Measurements from ENCODE around the gene MBLAC1.

The MBLAC1 gene

DNA sequence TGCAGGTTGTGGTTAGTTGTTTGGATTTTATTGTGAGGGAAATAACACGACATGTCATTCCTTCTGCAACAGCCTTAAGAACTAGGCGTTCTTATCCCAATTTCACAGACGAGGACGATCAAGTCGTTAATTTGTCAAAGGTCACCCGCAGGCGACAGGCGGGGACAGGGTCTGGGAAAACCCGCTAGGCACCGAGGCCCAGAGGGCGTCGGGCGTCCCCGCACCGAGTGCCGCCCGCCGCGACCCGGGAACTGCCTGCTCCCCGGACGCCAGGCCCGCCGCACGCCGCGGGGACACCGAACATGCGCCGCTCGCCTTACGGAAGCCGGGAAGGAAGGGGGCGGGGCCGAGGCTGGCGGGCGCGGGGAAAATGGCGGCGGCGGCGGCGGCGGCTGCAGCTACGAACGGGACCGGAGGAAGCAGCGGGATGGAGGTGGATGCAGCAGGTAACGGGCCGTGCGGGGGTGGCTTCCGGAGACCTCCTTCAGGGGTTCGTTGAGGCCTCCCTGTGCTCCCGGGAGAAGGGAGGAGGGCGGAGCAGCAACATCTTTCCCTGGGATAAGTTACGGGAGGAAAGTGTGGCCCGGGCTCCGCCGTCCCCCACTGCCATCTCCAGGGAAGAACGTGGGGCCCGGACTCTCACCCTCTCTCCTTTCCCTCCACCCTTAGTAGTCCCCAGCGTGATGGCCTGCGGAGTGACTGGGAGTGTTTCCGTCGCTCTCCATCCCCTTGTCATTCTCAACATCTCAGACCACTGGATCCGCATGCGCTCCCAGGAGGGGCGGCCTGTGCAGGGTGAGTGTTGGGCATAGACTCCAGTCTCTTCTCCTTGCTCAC, 37.9 kb upstream of the MBLAC1 start, which contains the start of gene COPS6:
COPS6 (plus strand) TSS at position 349 of the 837 bp plus-strand sequence; CDS start at position 371, 22 bp downstream.
- Histone ChIP-seq H3K27me3 (ENCODE audit: insufficient read depth, low read length, poor library complexity) (no peaks in the 10 kb centered on the region), H2AFZ (ENCODE audit: low read depth, low read length) (peak within 1 kb of the TSS; percentile 81), H3K9me3 (ENCODE audit: insufficient read depth, low read length, severe bottlenecking) (no peaks in the 10 kb centered on the region), H4K20me1 (ENCODE audit: insufficient read depth, low read length) (peaks cover 28% of the 10 kb centered on the region), H3K36me3 (ENCODE audit: insufficient read depth, low read length) (peaks cover 37% of the 10 kb centered on the region), H3K27ac (ENCODE audit: low read length) (peak within 1 kb of the TSS; percentile 88), H3K4me2 (ENCODE audit: insufficient read depth, low read length) (peak within 1 kb of the TSS; percentile 88), H3K4me3 (ENCODE audit: low read depth in 1 of 2, low read length in 2 of 2) (peak within 1 kb of the TSS; percentile 50 to 96), H3K4me1 (ENCODE audit: insufficient read depth, low read length) (peaks cover 33% of the 10 kb centered on the region), H3K79me2 (ENCODE audit: insufficient read depth, low read length) (peaks cover 33% of the 10 kb centered on the region), H3K9ac (ENCODE audit: low read depth, low read length) (peak within 1 kb of the TSS; percentile 85)
- TF ChIP-seq, protein P1, sequence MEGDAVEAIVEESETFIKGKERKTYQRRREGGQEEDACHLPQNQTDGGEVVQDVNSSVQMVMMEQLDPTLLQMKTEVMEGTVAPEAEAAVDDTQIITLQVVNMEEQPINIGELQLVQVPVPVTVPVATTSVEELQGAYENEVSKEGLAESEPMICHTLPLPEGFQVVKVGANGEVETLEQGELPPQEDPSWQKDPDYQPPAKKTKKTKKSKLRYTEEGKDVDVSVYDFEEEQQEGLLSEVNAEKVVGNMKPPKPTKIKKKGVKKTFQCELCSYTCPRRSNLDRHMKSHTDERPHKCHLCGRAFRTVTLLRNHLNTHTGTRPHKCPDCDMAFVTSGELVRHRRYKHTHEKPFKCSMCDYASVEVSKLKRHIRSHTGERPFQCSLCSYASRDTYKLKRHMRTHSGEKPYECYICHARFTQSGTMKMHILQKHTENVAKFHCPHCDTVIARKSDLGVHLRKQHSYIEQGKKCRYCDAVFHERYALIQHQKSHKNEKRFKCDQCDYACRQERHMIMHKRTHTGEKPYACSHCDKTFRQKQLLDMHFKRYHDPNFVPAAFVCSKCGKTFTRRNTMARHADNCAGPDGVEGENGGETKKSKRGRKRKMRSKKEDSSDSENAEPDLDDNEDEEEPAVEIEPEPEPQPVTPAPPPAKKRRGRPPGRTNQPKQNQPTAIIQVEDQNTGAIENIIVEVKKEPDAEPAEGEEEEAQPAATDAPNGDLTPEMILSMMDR (IDR thresholded peaks at IDR 0.05; ENCODE audit: borderline replicate concordance, extremely low read depth, low read length, poor library complexity, severe bottlenecking): no peak
- no peak for TF ChIP-seq EZH2 (IDR thresholded peaks at IDR 0.05; ENCODE audit: borderline replicate concordance, low read depth, low read length, severe bottlenecking)
- ATAC-seq (ENCODE audit: insufficient read depth, low read depth): peak; percentile 65
- peak; percentile 86 for DNase-seq

DNA sequence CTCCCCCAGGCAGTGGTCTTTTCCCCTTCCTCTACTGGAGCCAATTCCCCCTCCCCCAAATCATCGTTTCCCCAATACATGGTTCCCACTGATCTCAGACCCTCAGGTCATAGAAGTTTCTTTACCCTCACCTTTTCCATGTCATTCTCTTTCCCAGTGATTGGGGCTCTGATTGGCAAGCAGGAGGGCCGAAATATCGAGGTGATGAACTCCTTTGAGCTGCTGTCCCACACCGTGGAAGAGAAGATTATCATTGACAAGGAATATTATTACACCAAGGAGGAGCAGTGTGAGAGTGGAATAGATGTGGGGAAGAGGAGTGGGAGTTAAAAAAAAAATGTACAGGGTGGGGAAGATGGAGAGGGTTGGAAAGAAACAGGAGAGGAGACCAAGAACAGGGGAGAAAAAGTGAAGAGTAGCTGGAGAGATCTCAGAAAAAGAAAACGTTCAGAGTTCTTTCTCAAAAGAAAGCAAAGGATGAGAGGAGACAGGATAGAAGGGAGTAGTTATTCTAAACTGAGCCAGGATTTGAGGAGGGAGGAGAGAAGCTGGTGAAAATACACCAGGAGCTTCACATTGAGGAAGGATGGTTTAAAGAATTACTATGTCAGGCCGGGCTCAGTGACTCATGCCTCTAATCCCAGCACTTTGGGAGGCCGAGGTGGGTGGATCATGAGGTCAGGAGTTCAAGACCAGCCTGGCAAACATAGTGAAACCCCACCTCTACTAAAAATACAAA, 37.1 kb upstream of the MBLAC1 start:
- H3K36me3 ChIP-seq (ENCODE audit: insufficient read depth, low read length): peaks cover 44% of the 10 kb centered on the region
- H3K27ac ChIP-seq (ENCODE audit: low read length): peak overlapping the region; percentile 88
- DNase-seq (no peak), ATAC-seq (ENCODE audit: insufficient read depth, low read depth) (no peak)
- peak overlapping the region; percentile 88 for H3K4me2 ChIP-seq (ENCODE audit: insufficient read depth, low read length)
- H3K79me2 ChIP-seq (ENCODE audit: insufficient read depth, low read length): peaks cover 38% of the 10 kb centered on the region
- H3K4me1 ChIP-seq (ENCODE audit: insufficient read depth, low read length): peaks cover 33% of the 10 kb centered on the region
- H3K9ac ChIP-seq (ENCODE audit: low read depth, low read length): peak overlapping the region; percentile 85
- no peak for TF ChIP-seq EZH2 (IDR thresholded peaks at IDR 0.05; ENCODE audit: borderline replicate concordance, low read depth, low read length, severe bottlenecking)
- TF ChIP-seq, protein P1 (IDR thresholded peaks at IDR 0.05; ENCODE audit: borderline replicate concordance, extremely low read depth, low read length, poor library complexity, severe bottlenecking): no peak
- H4K20me1 ChIP-seq (ENCODE audit: insufficient read depth, low read length): peaks cover 36% of the 10 kb centered on the region
- peak overlapping the region; percentile 50 to 96; a peak in 3 of 4 replicates for H3K4me3 ChIP-seq (ENCODE audit: low read depth in 1 of 2, low read length in 2 of 2)
- peak overlapping the region; percentile 81 for H2AFZ ChIP-seq (ENCODE audit: low read depth, low read length)
- no peaks in the 10 kb centered on the region for H3K27me3 ChIP-seq (ENCODE audit: insufficient read depth, low read length, poor library complexity)
- no peaks in the 10 kb centered on the region for H3K9me3 ChIP-seq (ENCODE audit: insufficient read depth, low read length, severe bottlenecking)

DNA sequence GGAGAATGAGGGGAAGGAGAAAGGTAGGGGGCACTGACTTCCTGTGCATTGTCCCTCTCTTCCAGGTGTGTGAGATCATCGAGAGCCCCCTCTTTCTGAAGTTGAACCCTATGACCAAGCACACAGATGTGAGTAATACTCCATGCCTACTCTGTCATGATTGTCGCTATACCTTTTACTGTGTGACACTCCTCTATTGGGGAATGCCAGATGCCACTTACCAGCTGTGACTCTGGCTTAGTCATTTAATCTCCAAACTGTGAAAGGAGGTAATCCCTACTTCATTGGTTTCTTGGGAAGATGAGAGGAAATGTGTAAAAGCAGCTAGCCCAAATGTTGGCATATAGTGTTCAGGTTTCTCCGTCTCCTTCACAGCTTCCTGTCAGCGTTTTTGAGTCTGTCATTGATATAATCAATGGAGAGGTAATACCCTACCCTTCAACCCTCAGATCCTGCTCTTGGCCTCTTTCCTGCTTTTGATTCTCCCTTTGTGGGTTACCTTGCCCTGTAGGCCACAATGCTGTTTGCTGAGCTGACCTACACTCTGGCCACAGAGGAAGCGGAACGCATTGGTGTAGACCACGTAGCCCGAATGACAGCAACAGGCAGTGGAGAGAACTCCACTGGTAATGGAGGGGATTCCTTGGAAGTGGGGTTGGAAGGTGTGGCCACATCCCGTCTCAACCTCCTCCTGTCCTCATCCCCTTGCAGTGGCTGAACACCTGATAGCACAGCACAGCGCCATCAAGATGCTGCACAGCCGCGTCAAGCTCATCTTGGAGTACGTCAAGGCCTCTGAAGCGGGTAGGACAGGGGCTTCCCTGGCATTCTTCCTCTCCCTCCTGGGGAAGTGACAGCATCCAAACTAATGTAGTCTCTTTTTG, 36.0 kb upstream of the MBLAC1 start:
- peak; percentile 27 for DNase-seq

More for the DNA sequence above, 36.0 kb upstream of the MBLAC1 start:
- Histone ChIP-seq H3K36me3 (ENCODE audit: insufficient read depth, low read length) (peaks cover 56% of the 10 kb centered on the region), H3K9me3 (ENCODE audit: insufficient read depth, low read length, severe bottlenecking) (no peaks in the 10 kb centered on the region), H4K20me1 (ENCODE audit: insufficient read depth, low read length) (peaks cover 44% of the 10 kb centered on the region), H3K4me1 (ENCODE audit: insufficient read depth, low read length) (peaks cover 42% of the 10 kb centered on the region), H2AFZ (ENCODE audit: low read depth, low read length) (no peak overlapping the region), H3K4me2 (ENCODE audit: insufficient read depth, low read length) (peak overlapping the region; percentile 88), H3K4me3 (ENCODE audit: low read depth in 1 of 2, low read length in 2 of 2) (no peak overlapping the region), H3K9ac (ENCODE audit: low read depth, low read length) (0 out of 2 replicates have a peak overlapping the region, but pooled peaks have one; percentile 1), H3K27me3 (ENCODE audit: insufficient read depth, low read length, poor library complexity) (no peaks in the 10 kb centered on the region), H3K79me2 (ENCODE audit: insufficient read depth, low read length) (peaks cover 46% of the 10 kb centered on the region), H3K27ac (ENCODE audit: low read length) (no peak overlapping the region; the same call in 1 of the 2 replicates)
- no peak for TF ChIP-seq EZH2 (IDR thresholded peaks at IDR 0.05; ENCODE audit: borderline replicate concordance, low read depth, low read length, severe bottlenecking)
- TF ChIP-seq, protein P1 (IDR thresholded peaks at IDR 0.05; ENCODE audit: borderline replicate concordance, extremely low read depth, low read length, poor library complexity, severe bottlenecking): no peak
- peak; percentile 13 for ATAC-seq (ENCODE audit: insufficient read depth, low read depth)

Data from DND-41 (cell line).